Testis (tissue), 3 donors: ENCODE data around the gene TTC39B. TPM values are rescaled to one million over a fixed set of nuclear protein-coding genes. Genes with fewer than 3 reads are reported as not detected.

ENCODE experiments used
- DNase-seq: peaks from one replicate; pipeline ENCODE4 v3.0.0-alpha.2; 2019
- H3K27ac ChIP-seq, 2 donors: fragments of 200-600 bp; sonication (generic); one replicate each; pipeline ENCODE4 v1.5.1; 2019
- H3K27me3 ChIP-seq: fragments of 200-600 bp; sonication (generic); one replicate; pipeline ENCODE4 v1.5.1; 2019
- H3K36me3 ChIP-seq: fragments of 200-600 bp; sonication (generic); one replicate; pipeline ENCODE4 v1.5.1; 2017; ENCODE audit warnings: low read depth; ENCODE audit errors: missing control alignments
- H3K4me1 ChIP-seq: fragments of 200-600 bp; sonication (generic); one replicate; pipeline ENCODE4 v1.5.1; 2019
- H3K4me3 ChIP-seq, 2 donors: fragments of 200-600 bp; sonication (generic); one replicate each; pipeline ENCODE4 v1.5.1; 2017 to 2019
- H3K9me3 ChIP-seq: fragments of 200-600 bp; sonication (generic); one replicate; pipeline ENCODE4 v1.5.1; 2017
- POLR2A ChIP-seq: fragments of 450-650 bp; IDR thresholded peaks from one replicate; pipeline ENCODE4 v1.6.1; 2017; ENCODE audit warnings: antibody characterized with exemption, mild to moderate bottlenecking, moderate library complexity
- WGBS, 2 donors: methylation state at CpG; one replicate each; pipeline ENCODE4 v1.1.5; 2018; 5-methylcytosine and 5-hydroxymethylcytosine counted together
- intact Hi-C: fragments of 100-400 bp; cut with DNase I; formaldehyde crosslinking; loops from one replicate; pipeline ENCODE4 v1.15.1; 2023; ENCODE audit warnings: low total_unique reads
- polyA plus RNA-seq: library from polyadenylated mRNA; stranded (reverse); fragments of 350-450 nt; fragmentation: Illumina TruSeq; extraction: RNeasy Lipid Tissue Mini Kit (QIAGEN cat#74804); gene quantifications from one replicate; pipeline ENCODE4 v1.2.3, GENCODE V29; 2014; ENCODE audit warnings: low read depth, low replicate concordance; ENCODE audit not compliant: insufficient read depth
- total RNA-seq, 2 donors: library from RNA; depleted of rRNA; stranded (reverse); fragments of >200 nt; gene quantifications; one replicate each; pipeline ENCODE4 v1.2.3, GENCODE V29; 2016
- TF ChIP-seq, protein P1 (sequence below), 3 experiments: fragments of 450-650 bp in 2 of 3; fragments of 200-600 bp in 1 of 3; sonication (generic) in 1 of 3; IDR thresholded peaks; one replicate each; pipeline ENCODE4 v1.5.1; 2016 to 2019; ENCODE audit warnings: antibody characterized with exemption in 3 of 3, mild to moderate bottlenecking in 2 of 3, moderate library complexity in 1 of 3

TTC39B gene
- total and polyA plus RNA-seq, 3 donors from 2014 or later = 5.7 to 8.9 (median 8.5) TPM

DNA sequence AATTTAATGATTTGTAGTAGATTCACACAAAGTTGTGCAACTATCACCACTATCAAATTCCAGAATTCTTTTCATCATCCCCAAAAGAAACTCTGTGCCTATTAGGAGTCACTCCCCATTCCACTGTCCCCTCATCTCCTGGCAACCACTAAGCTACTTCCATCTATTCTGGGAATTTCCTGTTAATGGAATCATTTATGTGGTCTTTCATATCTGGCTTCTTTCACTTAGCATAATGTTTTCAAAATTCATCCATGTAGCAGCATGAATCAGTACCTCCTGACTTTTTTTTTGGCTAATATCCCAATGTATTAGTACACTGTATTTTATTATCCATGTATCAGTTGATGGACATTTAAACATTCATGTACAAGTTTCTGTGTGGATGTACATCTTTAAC lies 157.6 kb downstream of the TTC39B start:
- H3K36me3 ChIP-seq = no peaks in the 10 kb centered on the region
- DNase-seq = no peak
- H3K27ac ChIP-seq = no peak overlapping the region
- no peak overlapping the region for H3K4me3 ChIP-seq
- TF ChIP-seq, protein P1, sequence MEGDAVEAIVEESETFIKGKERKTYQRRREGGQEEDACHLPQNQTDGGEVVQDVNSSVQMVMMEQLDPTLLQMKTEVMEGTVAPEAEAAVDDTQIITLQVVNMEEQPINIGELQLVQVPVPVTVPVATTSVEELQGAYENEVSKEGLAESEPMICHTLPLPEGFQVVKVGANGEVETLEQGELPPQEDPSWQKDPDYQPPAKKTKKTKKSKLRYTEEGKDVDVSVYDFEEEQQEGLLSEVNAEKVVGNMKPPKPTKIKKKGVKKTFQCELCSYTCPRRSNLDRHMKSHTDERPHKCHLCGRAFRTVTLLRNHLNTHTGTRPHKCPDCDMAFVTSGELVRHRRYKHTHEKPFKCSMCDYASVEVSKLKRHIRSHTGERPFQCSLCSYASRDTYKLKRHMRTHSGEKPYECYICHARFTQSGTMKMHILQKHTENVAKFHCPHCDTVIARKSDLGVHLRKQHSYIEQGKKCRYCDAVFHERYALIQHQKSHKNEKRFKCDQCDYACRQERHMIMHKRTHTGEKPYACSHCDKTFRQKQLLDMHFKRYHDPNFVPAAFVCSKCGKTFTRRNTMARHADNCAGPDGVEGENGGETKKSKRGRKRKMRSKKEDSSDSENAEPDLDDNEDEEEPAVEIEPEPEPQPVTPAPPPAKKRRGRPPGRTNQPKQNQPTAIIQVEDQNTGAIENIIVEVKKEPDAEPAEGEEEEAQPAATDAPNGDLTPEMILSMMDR (IDR thresholded peaks at IDR 0.05) = no peak
- no peak for TF ChIP-seq POLR2A
- intact Hi-C loops = no loop called here
- no peaks in the 10 kb centered on the region for H3K4me1 ChIP-seq
- H3K27me3 ChIP-seq = no peaks in the 10 kb centered on the region
- no peaks in the 10 kb centered on the region for H3K9me3 ChIP-seq

DNA sequence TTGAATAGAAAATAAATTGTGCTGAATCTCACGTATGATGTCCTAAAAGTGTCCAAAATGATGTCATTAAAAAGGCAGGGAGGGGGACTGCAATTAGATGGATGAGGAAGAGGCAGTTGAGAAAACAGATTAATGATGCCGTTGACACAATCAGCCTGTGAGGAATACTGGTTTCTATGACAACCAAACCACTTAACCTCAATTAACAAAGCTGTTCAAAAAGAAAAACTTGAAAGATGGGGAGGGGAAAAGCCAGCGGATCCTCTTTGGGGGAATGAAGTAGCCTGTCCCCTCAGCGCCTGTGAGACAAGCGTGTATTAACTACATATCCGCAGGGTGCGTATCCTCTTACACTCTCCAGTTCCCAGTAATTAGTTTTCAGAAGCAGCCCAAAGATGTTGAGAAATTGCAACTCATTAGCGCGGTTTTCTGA lies 160.7 kb downstream of the TTC39B start:
- Histone ChIP-seq H3K27ac (no peak overlapping the region), H3K9me3 (no peaks in the 10 kb centered on the region), H3K4me3 (no peak overlapping the region), H3K27me3 (no peaks in the 10 kb centered on the region), H3K4me1 (no peaks in the 10 kb centered on the region), H3K36me3 (no peaks in the 10 kb centered on the region)
- no peak for TF ChIP-seq POLR2A
- TF ChIP-seq, protein P1 (IDR thresholded peaks at IDR 0.05) = no peak
- 62 to 81% methylated on average over 9 of the region's 9 CpGs for WGBS, 2 donors
- intact Hi-C loops = no loop called here
- DNase-seq = no peak

DNA sequence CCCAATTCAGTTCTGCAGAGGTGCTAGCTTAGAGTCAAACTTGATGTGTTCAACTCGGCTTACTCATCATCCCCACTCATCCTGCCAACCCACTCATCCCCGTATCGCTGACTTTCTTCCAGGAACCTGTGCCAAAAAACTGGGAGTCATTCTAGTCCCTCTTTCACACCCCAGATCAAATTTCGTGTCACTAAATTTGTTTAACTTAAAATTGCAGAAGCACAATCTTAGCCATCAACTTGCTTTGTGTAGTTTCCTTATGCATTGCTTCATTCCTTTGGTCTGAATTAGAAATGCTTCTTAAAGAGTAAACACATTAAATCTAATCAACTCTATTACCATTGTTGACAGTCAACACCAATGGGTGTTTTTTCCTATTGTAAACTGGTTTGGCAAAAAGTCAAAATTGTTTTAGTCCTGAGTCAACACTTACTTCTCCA lies 162.4 kb downstream of the TTC39B start:
- TF ChIP-seq, protein P1 (IDR thresholded peaks at IDR 0.05) = no peak
- TF ChIP-seq POLR2A = no peak
- no peaks in the 10 kb centered on the region for H3K4me1 ChIP-seq

DNA sequence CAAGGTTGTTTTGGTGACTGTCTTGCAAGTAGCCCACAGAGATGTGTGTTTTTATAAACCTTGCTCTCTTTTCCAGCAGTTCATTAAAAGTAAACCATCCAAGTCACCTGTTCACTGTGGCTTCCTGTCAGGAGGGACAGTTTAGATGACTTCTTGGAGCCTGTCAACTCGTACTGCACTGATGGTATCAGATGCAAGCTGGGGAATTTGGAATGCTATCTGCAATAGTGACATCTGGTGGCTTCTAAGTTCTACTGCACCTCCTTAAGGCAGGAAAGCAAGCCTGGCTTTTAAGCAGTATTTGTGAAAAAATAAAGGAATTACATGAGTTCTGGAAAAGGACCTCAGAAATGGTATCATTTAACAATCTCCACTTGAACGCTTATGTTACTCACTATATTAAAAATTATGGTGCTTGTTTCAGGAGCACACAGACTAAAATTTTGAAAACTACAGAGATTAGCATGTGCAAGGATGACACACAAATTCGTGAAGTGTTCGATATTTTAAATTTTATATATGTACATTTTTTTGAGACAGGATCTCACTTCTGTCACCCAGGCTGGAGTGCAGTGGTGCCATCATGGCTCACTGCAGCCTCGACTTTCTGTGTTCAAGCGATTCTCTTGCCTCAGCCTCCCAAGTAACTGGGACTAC lies 164.0 kb downstream of the TTC39B start:
- intact Hi-C loops = no loop called here
- Histone ChIP-seq H3K9me3 (no peaks in the 10 kb centered on the region), H3K27me3 (no peaks in the 10 kb centered on the region), H3K4me1 (no peaks in the 10 kb centered on the region), H3K4me3 (no peak overlapping the region), H3K27ac (no peak overlapping the region), H3K36me3 (no peaks in the 10 kb centered on the region)
- WGBS, 2 donors = 68 to 71% methylated on average over 6 of the region's 6 CpGs
- no peak for DNase-seq
- TF ChIP-seq POLR2A = no peak
- TF ChIP-seq, protein P1 (IDR thresholded peaks at IDR 0.05) = peak in 2 of 3 experiments; percentile 63 to 72

More for the DNA sequence above, 162.4 kb downstream of the TTC39B start:
- intact Hi-C loops = no loop called here
- Histone ChIP-seq H3K4me3 (no peak overlapping the region), H3K27ac (no peak overlapping the region), H3K36me3 (no peaks in the 10 kb centered on the region), H3K9me3 (no peaks in the 10 kb centered on the region), H3K27me3 (no peaks in the 10 kb centered on the region)
- DNase-seq = no peak
- WGBS, 2 donors = 57 to 73% methylated on average over 4 of the region's 4 CpGs

DNA sequence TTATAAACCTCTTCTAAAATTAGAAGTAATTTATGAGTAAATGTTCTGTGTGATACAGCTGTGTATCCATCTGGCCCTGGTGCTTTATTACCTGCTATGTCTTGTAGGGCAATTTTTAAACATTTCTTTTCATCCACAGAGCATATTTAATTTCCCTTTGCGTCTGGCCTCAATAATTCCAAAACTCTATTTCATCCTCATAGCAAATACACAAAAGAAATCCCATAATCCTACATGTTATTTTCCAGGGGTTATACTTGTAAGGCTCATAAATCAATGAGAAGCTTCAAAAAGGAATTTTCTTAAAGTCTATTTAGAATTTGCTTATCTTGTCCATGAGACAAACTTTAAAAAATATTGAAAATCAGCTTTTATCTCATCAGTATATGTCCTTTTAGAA lies 167.0 kb downstream of the TTC39B start:
- TF ChIP-seq, protein P1 (IDR thresholded peaks at IDR 0.05) = no peak
- no peak for TF ChIP-seq POLR2A
- Histone ChIP-seq H3K4me3 (no peak overlapping the region), H3K27ac (no peak overlapping the region), H3K4me1 (no peaks in the 10 kb centered on the region), H3K36me3 (no peaks in the 10 kb centered on the region), H3K9me3 (no peaks in the 10 kb centered on the region), H3K27me3 (no peaks in the 10 kb centered on the region)
- intact Hi-C loops = no loop called here
- DNase-seq = no peak
- WGBS, 2 donors = 96 to 98% methylated on average over 1 of the region's 1 CpG
